Dedifferentiated amniotic fluid mesenchymal stem cell (primary cell): Measurements from ENCODE around the gene TANC1.

Experiments
- DNase-seq: peaks from one replicate; pipeline ENCODE4 v3.0.0-alpha.2; 2016; ENCODE audit errors: extremely low spot score

Gene TANC1

DNA sequence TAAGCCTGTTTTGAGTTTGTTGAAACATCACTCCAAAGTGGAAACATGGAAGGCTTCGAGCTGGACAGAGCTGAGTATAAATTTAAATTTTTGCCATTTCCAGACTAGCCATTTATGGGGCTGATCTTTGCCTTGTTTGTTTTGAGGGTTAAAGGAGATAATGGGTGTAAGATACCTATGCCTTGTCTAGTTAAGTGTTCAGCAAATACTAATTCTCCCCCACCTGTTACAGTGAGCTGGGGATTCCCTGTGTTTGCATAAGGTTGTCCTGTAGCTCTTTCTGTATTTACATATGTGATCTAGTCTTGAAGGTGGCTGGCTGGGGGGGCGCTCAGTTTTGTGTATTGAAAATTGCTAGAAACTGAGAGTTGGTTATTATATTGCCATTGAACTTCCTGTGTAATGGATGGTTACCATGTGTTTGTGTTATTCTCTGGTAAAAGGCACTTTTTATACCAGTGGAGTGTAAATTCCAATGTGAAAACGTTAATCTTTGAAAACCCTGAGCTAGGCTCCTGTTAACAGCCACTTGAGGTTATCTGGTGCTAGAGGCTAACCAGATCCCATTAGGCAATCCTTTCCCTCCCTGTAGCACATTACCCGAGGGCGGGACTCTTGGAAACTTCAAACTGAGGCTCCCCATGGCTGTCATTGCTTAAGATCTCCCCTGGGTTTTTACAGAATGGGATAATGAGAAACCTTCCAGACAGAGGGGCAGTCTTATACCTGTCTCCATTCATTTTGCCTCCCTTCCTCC, 26.7 kb downstream of the TANC1 start:
- no peak for DNase-seq

GRCh38 chr2:158995677-158996049, 27.2 kb downstream of the TANC1 start:
- no peak for DNase-seq

- DNase-seq, result no peak
Observed at GRCh38 chr2:158996378-158996993, 28.0 kb downstream of the TANC1 start.

GRCh38 chr2:158997037-158997790, 28.8 kb downstream of the TANC1 start:
- DNase-seq, result no peak

DNA sequence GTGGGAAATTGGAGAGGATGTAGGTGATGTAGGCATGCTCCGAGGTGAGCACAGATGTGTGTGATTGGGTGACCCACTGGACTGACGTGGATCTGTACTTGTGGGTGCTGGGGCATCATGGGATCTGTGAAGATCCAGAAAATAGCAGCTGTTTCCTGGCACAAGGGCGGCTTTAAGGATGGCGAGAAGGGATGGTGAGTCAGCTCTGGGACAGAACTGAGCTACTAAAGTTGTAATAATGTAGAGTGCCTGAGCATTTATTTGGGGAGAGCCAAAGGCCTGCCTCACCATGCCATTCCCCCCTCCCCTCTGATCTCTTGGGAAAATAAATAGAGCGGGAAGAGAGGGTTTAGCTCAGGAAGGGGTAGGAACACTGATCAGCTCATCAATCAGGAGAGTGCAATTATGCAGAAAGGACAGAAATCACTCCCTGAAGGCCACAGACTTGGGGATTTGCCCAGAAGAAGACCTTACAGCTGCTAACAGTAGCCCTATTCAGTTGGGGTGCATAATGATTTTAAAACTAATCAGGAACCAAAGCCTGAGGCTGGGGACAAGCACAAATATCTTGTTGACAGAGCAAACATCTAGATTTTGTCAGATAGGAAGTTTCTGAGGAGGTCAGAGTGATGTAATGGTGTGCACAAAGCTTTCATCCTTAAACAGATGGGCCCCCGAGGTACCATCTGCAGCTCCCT, 30.3 kb downstream of the TANC1 start:
- DNase-seq, result no peak

DNA sequence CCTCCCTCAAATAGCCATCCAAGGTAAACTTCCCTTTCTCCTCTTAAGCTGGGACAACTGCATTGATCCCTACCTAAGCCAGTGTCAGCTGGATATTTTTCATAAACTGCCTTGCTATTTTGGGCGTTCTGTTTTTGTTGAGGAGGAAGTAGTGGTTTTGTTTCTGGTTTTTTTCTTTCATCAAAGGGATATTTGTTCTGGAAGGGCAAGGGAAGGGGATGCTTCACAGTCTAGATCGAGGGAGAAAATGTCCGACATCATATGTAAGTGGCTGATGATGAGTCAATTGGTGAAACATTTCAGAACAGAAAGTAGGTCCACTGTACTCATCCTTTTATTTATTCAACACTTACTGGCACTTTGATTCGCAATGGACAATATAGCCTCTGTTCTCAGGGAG, 31.0 kb downstream of the TANC1 start:
- DNase-seq, result peak; percentile 19

- no peak for DNase-seq
Observed at GRCh38 chr2:159000072-159000471, 31.6 kb downstream of the TANC1 start.

GRCh38 chr2:159002462-159003111, 34.1 kb downstream of the TANC1 start:
- DNase-seq, result no peak

- DNase-seq, result no peak
Observed at GRCh38 chr2:159003555-159003954, 35.1 kb downstream of the TANC1 start.

- DNase-seq, result no peak
Observed at GRCh38 chr2:159004849-159005248, 36.4 kb downstream of the TANC1 start.

DNA sequence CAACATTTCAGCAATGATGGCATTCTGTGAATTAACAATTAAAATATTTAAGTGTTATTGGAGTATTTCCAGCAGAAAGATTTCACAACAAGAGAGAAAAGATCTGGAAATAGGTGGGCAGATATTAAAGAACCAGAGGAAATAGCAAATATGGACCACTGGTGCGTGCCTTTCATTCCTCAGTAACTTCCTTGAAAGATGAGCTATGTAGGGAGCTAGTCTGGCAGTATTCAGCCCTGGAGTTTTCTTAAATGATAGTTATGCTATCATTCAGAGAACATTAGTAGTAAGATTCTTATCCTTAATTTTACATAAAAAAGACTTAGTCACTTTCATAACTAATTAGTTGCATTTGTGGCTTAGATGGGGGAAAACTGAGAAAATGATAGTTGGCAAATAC, 41.5 kb downstream of the TANC1 start:
- DNase-seq, result peak; percentile 16

DNA sequence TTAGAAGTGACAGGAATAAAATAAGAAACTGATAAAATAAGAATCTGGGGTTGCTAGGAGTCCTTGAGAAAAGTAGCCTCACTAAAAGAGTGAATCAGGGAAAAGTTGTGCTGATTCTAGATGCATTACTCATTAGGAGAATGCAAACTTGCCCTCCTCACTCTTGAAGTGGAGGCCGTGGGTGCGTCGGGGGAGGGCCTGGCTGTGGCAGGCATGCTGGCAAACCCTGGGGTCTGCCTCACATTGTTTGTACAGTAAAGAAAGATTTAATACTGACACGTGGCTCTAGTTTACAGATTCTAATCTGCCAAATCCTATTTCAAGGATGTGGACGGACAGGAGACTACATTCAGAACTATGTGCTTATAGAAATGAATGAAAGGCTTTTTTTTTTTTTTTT, 41.9 kb downstream of the TANC1 start:
- peak; percentile 59 for DNase-seq

DNA sequence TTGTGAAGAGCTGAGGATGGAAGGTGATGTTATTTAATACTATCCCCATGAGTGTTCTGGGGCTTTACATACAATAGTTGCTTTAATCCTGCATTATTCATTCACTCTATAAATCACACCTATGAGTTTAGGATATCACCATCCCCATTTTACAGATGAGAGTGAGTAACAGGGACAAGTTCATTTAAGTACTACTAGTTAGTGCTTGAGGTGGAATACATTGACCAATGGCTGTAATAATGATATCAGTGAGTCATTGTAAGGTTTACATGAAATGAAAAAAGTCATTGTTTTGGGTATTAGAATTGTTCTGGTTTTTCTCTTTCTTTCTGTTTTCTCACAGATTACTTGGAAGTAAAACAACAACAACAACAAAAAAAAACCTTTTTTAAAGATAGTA, 42.5 kb downstream of the TANC1 start:
- DNase-seq, result no peak

DNA sequence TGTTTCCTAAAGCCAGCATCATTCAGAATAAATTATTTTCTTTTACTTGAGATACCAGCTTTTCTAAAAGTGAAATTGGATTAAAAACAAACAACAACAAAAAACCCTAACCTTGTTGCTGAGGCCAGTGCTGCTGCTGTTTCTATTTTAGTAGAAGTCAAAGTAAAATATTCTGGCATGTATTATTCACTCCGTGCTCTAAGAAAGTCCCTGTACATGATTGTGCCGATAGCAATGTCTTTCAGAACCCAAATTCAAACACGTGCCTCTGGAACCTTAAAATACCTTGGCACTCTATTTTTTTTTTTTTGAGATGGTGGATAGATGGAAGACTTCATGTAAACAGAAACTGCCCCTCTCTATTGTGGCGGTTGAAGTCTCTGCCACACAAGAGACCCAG, 43.7 kb downstream of the TANC1 start:
- no peak for DNase-seq

GRCh38 chr2:159013103-159013502, 44.7 kb downstream of the TANC1 start:
- no peak for DNase-seq

- DNase-seq, result no peak
Observed at GRCh38 chr2:159015174-159015573, 46.7 kb downstream of the TANC1 start.

DNA sequence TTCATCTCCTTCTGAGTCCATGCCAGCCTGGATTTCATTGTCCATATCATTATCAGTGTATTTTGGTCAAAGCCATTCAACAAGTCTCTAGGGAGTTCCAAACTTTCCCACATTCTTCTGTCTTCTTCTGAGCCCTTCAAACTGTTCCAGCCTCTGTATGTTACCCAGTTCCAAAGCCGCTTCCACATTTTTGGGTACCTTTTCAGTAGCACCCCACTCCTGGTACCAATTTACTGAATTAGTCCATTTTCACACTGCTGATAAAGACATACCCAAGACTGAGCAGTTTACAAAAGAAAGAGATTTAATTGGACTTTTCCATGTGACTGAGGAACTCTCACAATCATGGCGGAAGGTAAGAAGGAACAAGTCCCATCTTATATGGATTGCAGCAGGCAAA, 47.4 kb downstream of the TANC1 start:
- DNase-seq, result no peak

DNA sequence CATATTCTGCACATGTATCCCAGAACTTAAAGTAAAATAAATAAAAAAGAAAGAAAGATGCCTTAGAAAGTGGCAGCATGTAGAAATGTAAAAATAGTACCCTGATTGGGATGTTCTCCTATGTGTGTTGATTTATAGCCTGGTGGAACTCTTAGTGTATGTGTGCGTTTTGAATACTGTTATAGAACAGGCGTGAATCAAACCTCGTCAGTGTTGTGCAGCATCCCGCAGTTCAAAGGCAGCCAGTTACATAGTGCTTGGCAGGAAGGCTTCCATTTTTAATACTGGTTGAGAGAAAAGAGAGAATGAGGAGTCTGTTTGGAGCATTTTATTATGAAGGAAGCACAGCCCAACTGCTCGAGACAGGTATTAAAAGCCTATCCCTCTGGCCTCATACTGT, 49.4 kb downstream of the TANC1 start:
- DNase-seq, result no peak

- DNase-seq, result no peak
Observed at GRCh38 chr2:159019021-159019420, 50.6 kb downstream of the TANC1 start.

- no peak for DNase-seq
Observed at GRCh38 chr2:159022019-159022418, 53.6 kb downstream of the TANC1 start.

DNA sequence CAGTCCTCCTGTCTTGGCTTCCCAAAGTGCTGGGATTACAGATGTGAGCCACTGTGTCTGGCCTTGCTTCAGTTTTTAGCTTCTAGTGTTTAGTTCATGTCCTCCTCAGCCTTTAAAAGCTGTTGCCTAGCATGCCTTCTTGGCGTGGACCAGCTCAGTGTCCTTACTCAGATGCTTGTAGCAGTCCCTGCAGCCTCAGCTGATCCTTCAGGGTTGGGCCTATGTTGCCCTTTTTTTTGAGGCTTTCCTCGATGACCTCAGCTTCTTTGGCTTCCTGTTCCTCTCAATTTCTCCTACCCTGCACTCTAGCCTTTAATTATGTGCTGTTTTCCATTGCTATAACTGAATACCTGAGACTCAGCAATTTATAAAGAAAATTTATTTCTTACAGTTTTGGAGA, 57.7 kb downstream of the TANC1 start:
- no peak for DNase-seq

GRCh38 chr2:159028776-159029175, 60.3 kb downstream of the TANC1 start:
- DNase-seq, result no peak
